Activated naive CD4-positive, alpha-beta T cell treated with anti-CD3 and anti-CD28 coated beads, Interleukin-2, amount 50 U/mL, for 24 hours (primary cell): ENCODE measurements around the gene ITPKA.

ENCODE experiments used
- H3K27ac Mint-ChIP-seq: one replicate; pipeline ENCODE4 v1.8.0; 2021; ENCODE audit warnings: mild to moderate bottlenecking, mixed read lengths
- H3K27me3 Mint-ChIP-seq: one replicate; pipeline ENCODE4 v1.8.0; 2021; ENCODE audit warnings: mixed read lengths
- H3K36me3 Mint-ChIP-seq: one replicate; pipeline ENCODE4 v1.8.0; 2021; ENCODE audit warnings: mixed read lengths
- H3K4me1 Mint-ChIP-seq: one replicate; pipeline ENCODE4 v1.8.0; 2021; ENCODE audit warnings: mixed read lengths
- H3K4me3 Mint-ChIP-seq: one replicate; pipeline ENCODE4 v1.8.0; 2021; ENCODE audit warnings: mild to moderate bottlenecking, mixed read lengths
- H3K9me3 Mint-ChIP-seq: one replicate; pipeline ENCODE4 v1.8.0; 2021; ENCODE audit warnings: mixed read lengths

The ITPKA gene

GRCh38 chr15:41499109-41499851, 5.6 kb downstream of the ITPKA start:
- Mint-ChIP-seq H3K27me3 (peaks cover 39% of the 10 kb centered on the region), H3K4me1 (peaks cover 16% of the 10 kb centered on the region), H3K4me3 (no peak overlapping the region), H3K36me3 (no peaks in the 10 kb centered on the region), H3K9me3 (no peaks in the 10 kb centered on the region), H3K27ac (no peak overlapping the region)

- Mint-ChIP-seq H3K9me3 (no peaks in the 10 kb centered on the region), H3K27me3 (peaks cover 38% of the 10 kb centered on the region), H3K4me1 (peaks cover 16% of the 10 kb centered on the region), H3K27ac (no peak overlapping the region), H3K36me3 (no peaks in the 10 kb centered on the region), H3K4me3 (peak overlapping the region; percentile 73)
Observed at GRCh38 chr15:41501191-41501917, 7.7 kb downstream of the ITPKA start.

GRCh38 chr15:41501931-41502794, 8.5 kb downstream of the ITPKA start:
- peak overlapping the region; percentile 71 for H3K4me3 Mint-ChIP-seq
- no peaks in the 10 kb centered on the region for H3K9me3 Mint-ChIP-seq
- no peaks in the 10 kb centered on the region for H3K36me3 Mint-ChIP-seq
- peaks cover 16% of the 10 kb centered on the region for H3K4me1 Mint-ChIP-seq
- H3K27ac Mint-ChIP-seq, result no peak overlapping the region
- H3K27me3 Mint-ChIP-seq, result peaks cover 32% of the 10 kb centered on the region

DNA sequence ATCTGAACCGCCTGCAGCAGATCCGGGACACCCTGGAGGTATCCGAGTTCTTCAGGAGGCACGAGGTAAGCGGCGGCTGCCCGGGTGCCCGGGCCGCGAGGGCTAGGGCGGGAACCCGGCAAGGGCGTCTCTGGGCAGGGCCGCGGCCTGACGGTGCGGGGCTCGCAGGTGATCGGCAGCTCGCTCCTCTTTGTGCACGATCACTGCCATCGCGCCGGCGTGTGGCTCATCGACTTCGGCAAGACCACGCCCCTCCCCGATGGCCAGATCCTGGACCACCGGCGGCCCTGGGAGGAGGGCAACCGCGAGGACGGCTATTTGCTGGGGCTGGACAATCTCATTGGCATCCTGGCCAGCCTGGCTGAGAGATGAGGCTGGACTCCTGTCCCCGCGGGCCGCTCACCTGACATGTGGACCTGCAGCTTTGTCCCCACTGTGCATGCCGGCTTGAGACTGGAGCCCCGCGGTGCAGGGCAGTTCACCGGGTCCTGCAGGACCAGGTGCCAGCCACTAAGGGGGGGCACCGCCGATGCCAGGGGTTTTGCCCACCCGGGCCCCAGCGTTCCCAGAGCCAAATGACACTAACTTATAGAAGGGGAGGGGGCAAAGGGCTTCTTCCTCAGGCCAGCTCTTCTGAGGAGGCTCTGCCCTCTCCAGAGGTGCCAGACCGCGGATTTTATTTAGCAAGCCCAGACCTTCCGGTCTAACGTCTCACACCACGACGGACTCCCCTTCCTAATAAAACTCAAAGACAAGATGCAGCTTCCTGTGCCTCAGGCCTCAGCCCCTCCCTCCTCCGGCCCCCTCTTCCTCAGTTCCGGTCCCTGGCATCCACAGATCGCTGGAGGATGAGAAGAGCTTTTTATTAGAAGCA, 9.4 kb downstream of the ITPKA start:
- H3K4me1 Mint-ChIP-seq, result peaks cover 16% of the 10 kb centered on the region
- peaks cover 29% of the 10 kb centered on the region for H3K27me3 Mint-ChIP-seq
- H3K9me3 Mint-ChIP-seq, result no peaks in the 10 kb centered on the region
- peak overlapping the region; percentile 71 for H3K4me3 Mint-ChIP-seq
- no peaks in the 10 kb centered on the region for H3K36me3 Mint-ChIP-seq
- H3K27ac Mint-ChIP-seq, result no peak overlapping the region

GRCh38 chr15:41503669-41504010, 10.0 kb downstream of the ITPKA start:
- peaks cover 25% of the 10 kb centered on the region for H3K27me3 Mint-ChIP-seq
- H3K9me3 Mint-ChIP-seq, result no peaks in the 10 kb centered on the region
- peak overlapping the region; percentile 23 for H3K4me3 Mint-ChIP-seq
- H3K4me1 Mint-ChIP-seq, result peaks cover 16% of the 10 kb centered on the region
- H3K36me3 Mint-ChIP-seq, result no peaks in the 10 kb centered on the region
- no peak overlapping the region for H3K27ac Mint-ChIP-seq

DNA sequence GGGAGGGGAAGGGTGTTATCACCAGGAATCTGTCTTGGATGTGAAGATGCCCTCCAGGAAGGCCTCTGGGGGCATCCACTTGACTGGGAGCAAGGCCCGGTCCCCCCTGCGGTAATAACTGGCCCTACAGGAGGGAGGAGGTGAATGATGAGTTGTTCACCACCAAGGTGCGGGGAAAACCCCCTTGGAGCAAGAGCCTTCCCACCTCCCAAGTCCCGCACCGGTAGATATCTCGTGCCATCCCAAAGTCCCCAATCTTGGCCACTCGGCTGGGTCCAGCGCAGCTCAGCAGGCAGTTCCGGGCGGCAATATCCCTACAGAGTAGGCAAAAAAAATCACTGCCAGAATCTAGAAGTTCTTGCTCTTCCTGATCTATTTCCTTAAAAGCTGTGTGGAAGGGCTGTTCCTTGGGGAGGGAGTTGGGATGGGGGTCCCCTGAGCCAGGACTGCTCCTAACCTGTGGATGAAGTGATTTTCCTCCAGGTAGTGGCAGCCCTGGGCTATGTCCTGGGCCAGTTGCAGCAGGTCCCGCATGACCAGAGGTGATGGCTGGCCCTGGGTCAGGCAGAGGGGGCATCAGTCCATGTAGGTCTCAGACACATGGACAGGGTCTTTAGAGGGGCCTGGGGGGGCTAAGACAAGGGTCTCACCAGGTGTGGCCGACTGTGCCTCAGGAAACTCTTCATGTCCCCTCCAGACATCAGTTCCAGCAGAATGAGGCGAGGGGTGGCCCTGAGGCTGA, 11.2 kb downstream of the ITPKA start:
- Mint-ChIP-seq H3K27ac (no peak overlapping the region), H3K36me3 (no peaks in the 10 kb centered on the region), H3K27me3 (peaks cover 18% of the 10 kb centered on the region), H3K4me1 (peaks cover 16% of the 10 kb centered on the region), H3K4me3 (no peak overlapping the region), H3K9me3 (no peaks in the 10 kb centered on the region)

DNA sequence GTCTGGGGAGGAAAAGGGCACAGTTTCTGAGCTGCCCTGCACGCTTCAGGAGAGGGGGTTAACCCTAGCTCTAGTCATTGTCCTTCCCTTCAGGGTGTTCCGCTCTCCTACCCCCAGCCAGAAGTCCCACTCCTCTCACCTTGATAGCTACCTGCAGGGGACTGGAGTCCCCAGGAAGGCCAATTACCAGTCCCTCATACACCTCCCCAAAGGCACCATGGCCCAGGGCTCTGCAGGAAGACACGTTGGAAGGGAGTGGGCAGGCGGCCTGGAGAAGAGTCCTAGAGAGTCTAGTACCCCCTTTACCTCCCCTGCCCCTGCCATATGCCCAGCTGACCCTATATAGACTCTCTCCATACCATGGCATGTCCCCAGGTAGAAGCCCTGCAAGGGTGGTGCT, 12.1 kb downstream of the ITPKA start:
- Mint-ChIP-seq H3K27ac (no peak overlapping the region), H3K36me3 (no peaks in the 10 kb centered on the region), H3K27me3 (peaks cover 16% of the 10 kb centered on the region), H3K4me1 (peaks cover 16% of the 10 kb centered on the region), H3K9me3 (no peaks in the 10 kb centered on the region), H3K4me3 (no peak overlapping the region)

DNA sequence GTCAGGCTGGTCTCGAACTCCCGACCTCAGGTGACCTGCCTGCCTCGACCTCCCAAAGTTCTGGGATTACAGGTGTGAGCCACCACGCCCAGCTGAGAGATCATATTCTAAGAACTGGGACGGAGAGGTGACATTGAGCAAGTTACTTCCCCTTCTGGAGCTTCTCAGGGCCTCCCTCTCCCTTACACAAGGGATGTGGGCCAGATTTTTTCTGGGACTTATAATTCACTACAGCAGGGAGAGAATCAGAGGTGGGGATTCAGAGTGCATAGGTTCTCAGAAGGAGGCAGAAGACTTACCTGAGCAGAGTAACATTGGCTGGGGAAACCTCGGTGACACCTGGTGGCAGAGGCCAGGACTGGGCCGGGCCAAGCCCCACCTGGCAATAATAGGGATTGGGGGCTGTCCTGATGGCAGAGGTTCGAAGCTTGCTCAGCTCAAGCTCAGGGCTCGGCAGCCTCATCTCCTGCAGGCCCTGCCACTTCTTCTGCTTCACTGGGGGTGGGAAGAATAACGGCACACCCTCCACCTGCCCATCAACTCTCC, 13.2 kb downstream of the ITPKA start:
- no peaks in the 10 kb centered on the region for H3K36me3 Mint-ChIP-seq
- H3K27me3 Mint-ChIP-seq, result peaks cover 11% of the 10 kb centered on the region

DNA sequence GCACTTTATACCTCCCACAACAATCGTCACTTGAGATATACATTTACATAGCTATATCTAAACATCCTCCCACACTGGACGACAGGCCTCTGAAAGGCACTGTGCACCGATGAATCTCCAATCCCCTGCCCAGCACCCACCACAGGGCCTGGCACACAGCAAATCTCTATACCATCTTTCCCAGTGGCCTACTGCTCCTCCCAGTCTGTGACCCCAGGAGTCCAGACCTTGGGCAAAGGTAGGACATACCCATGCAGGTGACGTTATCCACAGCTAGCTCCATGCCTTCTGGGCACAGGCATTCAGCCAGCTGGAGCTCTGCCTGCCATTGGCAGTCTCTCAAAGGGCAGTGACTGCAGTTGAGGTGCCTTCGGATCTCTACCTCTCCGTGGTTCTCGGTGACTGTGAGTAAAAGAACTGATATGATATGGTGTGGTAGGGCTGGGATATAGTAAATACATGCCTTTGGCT, 14.2 kb downstream of the ITPKA start:
- H3K36me3 Mint-ChIP-seq, result no peaks in the 10 kb centered on the region
- peaks cover 13% of the 10 kb centered on the region for H3K4me1 Mint-ChIP-seq
- H3K27me3 Mint-ChIP-seq, result peaks cover 10% of the 10 kb centered on the region
- no peak overlapping the region for H3K4me3 Mint-ChIP-seq
- H3K27ac Mint-ChIP-seq, result no peak overlapping the region
- H3K9me3 Mint-ChIP-seq, result no peaks in the 10 kb centered on the region

More for the DNA sequence above, 13.2 kb downstream of the ITPKA start:
- no peaks in the 10 kb centered on the region for H3K9me3 Mint-ChIP-seq
- no peak overlapping the region for H3K4me3 Mint-ChIP-seq
- H3K4me1 Mint-ChIP-seq, result peaks cover 12% of the 10 kb centered on the region
- no peak overlapping the region for H3K27ac Mint-ChIP-seq

- H3K4me1 Mint-ChIP-seq, result peaks cover 23% of the 10 kb centered on the region
- peaks cover 6% of the 10 kb centered on the region for H3K27me3 Mint-ChIP-seq
- no peaks in the 10 kb centered on the region for H3K36me3 Mint-ChIP-seq
- H3K27ac Mint-ChIP-seq, result no peak overlapping the region
- no peaks in the 10 kb centered on the region for H3K9me3 Mint-ChIP-seq
- H3K4me3 Mint-ChIP-seq, result no peak overlapping the region
Observed at GRCh38 chr15:41510728-41511127, 17.1 kb downstream of the ITPKA start.

- no peak overlapping the region for H3K4me3 Mint-ChIP-seq
- H3K36me3 Mint-ChIP-seq, result no peaks in the 10 kb centered on the region
- peaks cover 23% of the 10 kb centered on the region for H3K4me1 Mint-ChIP-seq
- H3K9me3 Mint-ChIP-seq, result no peaks in the 10 kb centered on the region
- H3K27ac Mint-ChIP-seq, result no peak overlapping the region
- peaks cover 6% of the 10 kb centered on the region for H3K27me3 Mint-ChIP-seq
Observed at GRCh38 chr15:41511331-41511898, 17.7 kb downstream of the ITPKA start.

- no peak overlapping the region for H3K27ac Mint-ChIP-seq
- peaks cover 6% of the 10 kb centered on the region for H3K27me3 Mint-ChIP-seq
- peak overlapping the region; percentile 81 for H3K4me3 Mint-ChIP-seq
- peaks cover 23% of the 10 kb centered on the region for H3K4me1 Mint-ChIP-seq
- H3K36me3 Mint-ChIP-seq, result peaks cover 1% of the 10 kb centered on the region
- H3K9me3 Mint-ChIP-seq, result no peaks in the 10 kb centered on the region
Observed at GRCh38 chr15:41511899-41512369, 18.3 kb downstream of the ITPKA start.

DNA sequence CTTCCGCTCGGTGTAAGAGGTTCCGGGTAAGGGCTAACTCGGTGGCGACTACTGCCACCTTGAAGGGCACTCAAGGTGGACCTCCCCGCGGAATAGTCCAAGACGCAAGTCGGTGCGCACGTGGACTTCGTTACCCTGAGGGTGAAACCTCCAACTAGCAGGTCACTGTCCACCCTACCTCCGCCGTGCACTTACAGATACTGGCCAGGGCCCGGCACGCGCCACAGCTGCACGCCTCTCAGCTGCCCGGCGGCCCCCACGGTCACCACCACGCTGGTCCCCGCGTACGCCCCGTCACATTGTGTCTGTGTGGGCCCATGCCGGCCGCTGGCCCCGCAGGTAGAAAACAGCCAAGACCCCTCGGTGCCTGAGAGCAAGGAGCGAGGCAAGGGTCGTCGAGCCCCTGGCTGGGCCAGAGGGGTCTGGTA, 18.9 kb downstream of the ITPKA start:
- Mint-ChIP-seq H3K36me3 (peaks cover 2% of the 10 kb centered on the region), H3K9me3 (no peaks in the 10 kb centered on the region), H3K27ac (no peak overlapping the region), H3K4me3 (peak overlapping the region; percentile 81), H3K4me1 (peaks cover 23% of the 10 kb centered on the region), H3K27me3 (peaks cover 6% of the 10 kb centered on the region)
